HG03439 (cell line): ENCODE measurements around the gene ZNF800.

ENCODE experiments used
- ATAC-seq: cut with Tn5 transposase; IDR thresholded peaks from one replicate; pipeline ENCODE4 v1.9.1; 2021; ENCODE audit warnings: mild to moderate bottlenecking, moderate library complexity; ENCODE audit not compliant: unreplicated experiment

ZNF800 gene

DNA sequence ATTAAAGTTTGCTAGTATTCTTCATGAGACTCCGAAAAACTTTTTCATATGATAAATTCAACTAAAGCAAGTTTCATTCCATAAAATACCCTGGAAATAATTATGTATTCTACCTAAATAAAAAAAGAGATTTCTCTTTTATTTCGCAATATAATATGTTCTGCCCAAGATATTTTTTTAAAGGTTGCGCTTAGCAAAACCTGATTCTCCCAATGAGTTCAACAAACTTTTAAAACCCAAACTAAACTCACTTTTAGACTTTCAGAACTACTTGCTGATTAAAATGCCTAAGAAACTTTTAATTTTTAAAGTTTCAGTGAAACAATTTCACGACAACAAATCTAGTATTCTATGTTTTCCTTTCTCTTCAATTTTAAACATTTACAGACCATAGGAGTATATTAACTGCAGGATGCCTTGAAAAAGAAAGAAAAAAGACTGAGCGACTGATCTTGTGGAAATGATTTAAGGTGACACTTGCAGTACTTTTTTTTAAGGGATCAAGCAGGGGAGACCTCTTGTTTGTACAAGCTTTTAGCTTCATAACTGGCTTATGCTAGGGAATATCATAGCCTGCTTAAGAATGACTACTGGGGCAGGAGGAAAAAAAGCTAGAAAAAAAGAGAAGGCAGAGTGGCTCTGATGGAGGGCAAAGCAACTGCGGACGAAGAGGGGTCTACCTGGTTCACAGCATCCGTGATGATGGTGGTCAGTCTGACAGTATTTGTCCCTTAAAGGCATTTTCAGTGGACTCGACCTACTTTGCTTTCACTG, 1.5 kb downstream of the ZNF800 start:
- ATAC-seq, result no peak

DNA sequence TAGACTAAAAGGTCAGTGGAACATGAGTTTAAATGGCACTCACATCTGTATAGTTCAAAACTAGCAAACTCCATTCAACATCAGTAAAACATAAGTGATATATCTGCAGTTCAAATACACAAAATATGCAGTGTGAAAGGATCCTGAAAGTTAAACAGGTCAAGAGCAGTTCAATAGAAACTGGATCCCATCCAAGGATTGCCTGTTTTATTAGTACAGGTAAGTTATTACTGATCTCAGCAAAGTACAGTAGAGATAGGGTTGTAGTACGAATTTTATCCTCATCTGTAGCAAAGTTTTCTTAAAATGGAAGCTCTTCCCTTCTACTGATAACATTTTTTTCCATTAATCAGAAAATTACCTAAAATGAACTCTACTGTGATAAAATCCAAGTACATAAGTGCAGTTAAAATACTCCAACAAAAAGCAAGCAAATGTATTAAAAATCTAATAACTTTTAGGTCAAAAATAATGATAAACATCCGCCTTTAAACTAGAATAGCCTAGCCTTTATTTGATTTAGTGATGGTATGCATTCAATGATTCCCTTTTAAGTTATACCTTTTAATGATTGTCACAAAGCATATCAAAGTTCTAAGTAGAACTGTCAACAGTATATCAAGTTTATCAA, 2.2 kb downstream of the ZNF800 start:
- no peak for ATAC-seq

- no peak for ATAC-seq
These were observed 3.2 kb downstream of the ZNF800 start for GRCh38 chr7:127389321-127389720.

GRCh38 chr7:127387974-127388373, 4.5 kb downstream of the ZNF800 start:
- no peak for ATAC-seq

GRCh38 chr7:127383123-127383835, 9.2 kb downstream of the ZNF800 start:
- no peak for ATAC-seq

- no peak for ATAC-seq
These were observed 10.0 kb downstream of the ZNF800 start for GRCh38 chr7:127382301-127383085.

DNA sequence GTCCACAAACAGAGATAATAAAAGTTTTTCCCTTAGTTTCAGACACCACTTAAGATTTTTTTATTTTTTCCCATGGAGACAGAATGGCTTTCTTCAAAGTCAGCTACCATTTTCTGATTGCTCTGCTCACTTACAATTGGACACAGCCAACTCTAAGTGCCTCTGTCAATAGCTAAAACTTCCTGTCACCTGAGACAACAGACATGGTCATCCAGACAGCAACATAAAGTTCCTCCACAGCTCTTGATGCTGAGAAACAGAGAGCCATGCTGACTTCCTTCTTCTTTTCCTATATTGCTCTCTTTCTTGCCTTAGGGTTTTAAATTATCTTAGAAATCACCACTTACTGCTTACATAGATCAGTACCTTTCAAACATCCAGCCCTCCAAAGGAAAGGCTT, 12.0 kb downstream of the ZNF800 start:
- ATAC-seq, result no peak

DNA sequence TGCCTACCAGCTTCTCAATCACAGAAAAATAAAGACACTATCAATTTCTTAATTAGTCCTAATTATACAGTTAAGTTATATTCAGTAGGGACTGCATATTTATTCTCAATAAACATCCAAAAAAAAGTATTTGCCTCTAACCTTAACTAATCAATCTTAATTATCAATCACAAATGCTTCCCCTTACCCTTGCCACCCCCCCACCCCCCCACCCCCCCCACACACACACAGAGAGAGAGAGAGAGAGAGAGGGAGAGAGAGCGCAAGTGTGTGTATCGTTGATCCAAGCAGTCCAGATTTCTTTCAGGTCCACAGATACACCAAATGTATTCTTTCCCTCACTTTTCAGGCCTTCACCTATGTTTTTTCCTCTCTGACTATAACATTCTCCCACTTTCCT, 12.9 kb downstream of the ZNF800 start:
- no peak for ATAC-seq

GRCh38 chr7:127378537-127378936, 14.0 kb downstream of the ZNF800 start:
- ATAC-seq, result no peak

DNA sequence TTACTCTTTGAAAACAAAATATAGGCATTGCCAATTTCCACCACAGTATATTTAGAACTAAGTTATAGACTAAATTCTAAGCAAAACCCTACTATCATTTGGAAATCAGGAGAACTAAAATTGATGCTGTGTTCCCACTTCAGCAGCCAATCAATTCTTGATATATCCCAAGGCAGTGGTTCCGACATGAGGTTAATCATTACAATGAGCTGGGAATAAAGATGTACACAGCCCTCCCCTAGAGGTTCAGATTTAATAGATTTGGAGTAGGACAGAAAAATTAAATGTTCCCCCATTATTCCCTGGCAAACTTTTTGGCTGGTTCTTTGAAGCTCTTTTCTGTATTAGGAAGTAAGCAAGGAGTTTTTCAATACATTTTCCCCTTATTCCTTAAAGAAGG, 15.1 kb downstream of the ZNF800 start:
- ATAC-seq, result no peak

GRCh38 chr7:127375631-127376030, 16.9 kb downstream of the ZNF800 start:
- ATAC-seq, result no peak

GRCh38 chr7:127367679-127368078, 24.8 kb downstream of the ZNF800 start:
- ATAC-seq, result no peak

- ATAC-seq, result no peak
These were observed 25.8 kb downstream of the ZNF800 start for GRCh38 chr7:127366680-127367079.

GRCh38 chr7:127365957-127366315, 26.6 kb downstream of the ZNF800 start:
- ATAC-seq, result no peak

DNA sequence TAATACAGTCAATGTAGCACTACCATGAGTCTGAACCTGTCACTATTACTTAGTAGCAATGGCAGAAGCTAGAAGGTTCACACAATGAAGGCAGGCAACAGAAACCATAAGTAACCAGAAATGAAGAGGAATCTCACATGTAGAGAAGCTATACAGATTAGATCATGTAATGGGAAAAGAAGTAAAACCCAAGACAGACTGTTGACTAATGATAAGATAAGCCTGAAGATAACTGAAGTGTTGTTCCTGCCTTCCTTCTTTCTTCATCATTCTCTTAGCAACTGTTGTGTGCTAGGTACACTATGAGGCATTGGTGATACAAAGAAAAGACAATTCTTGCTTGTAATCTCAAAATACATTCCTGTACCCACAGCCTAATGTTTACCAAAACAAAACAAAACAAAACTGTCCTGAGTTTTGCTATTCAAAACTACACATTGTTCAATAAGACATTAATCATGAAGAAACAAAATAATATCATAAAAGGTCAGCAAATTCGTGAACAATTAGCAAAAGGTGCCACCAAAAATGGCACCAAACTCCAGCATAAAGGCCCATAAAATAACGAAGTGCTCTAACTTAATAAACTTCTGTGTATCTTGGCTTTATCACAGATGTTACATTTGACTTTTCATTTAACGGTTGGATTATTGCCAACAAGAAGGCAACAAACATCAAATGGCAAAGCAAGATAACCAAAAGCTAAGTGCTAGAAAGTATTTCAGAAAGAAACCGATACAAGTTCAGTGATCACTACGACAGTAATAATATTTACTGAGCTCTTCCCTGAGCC, 27.1 kb downstream of the ZNF800 start:
- ATAC-seq, result no peak

- ATAC-seq, result no peak
These were observed 30.0 kb downstream of the ZNF800 start for GRCh38 chr7:127362364-127363027.

DNA sequence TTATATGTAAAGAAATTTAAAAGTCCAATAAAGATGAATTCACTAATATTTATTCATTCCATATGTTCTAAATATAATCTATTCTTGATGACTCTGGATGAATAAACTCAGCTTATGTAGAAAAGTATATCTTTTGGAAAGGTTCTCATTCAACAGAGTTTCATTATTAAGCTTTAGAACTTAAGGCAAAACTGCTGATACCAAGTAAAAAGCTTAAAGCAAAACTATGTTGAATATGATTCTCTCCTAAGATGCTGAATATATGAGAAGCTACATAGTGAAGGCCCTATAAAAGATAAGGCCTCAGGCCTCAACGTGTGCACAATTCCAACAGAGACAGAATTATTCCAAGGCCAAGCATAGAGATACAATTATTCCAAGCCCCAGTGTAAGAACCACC, 30.8 kb downstream of the ZNF800 start:
- ATAC-seq, result no peak

GRCh38 chr7:127359011-127359410, 33.5 kb downstream of the ZNF800 start:
- ATAC-seq, result no peak

DNA sequence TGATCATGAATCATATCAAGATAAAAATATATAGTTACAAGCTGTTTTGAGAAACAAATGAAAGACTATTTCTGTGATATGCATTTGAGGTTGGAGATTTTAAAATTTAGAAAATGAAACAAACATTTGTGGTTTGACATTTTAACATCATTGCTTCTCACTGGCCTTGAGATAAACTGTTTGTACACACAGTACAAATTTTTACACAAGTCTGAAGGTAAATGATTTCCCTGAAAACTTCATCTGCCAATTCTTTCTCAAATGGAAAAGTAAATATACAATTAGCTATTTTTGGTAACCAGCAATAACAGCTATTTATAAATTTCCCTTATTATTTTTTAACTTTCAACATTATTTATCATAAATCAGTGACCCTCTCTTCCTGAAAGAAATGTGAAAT, 38.6 kb downstream of the ZNF800 start:
- no peak for ATAC-seq

- no peak for ATAC-seq
These were observed 41.9 kb downstream of the ZNF800 start for GRCh38 chr7:127350586-127350985.
